ENCODE data around the gene APOA4. TPM values are rescaled to one million over a fixed set of nuclear protein-coding genes. Genes with fewer than 3 reads are reported as not detected.

Gene APOA4
- total and polyA plus RNA-seq, 2 of the 13 experiments (the other 11 are each of a cell fraction or from before 2014, with no cell fraction given) = 3.8 to 7.2 TPM

DNA sequence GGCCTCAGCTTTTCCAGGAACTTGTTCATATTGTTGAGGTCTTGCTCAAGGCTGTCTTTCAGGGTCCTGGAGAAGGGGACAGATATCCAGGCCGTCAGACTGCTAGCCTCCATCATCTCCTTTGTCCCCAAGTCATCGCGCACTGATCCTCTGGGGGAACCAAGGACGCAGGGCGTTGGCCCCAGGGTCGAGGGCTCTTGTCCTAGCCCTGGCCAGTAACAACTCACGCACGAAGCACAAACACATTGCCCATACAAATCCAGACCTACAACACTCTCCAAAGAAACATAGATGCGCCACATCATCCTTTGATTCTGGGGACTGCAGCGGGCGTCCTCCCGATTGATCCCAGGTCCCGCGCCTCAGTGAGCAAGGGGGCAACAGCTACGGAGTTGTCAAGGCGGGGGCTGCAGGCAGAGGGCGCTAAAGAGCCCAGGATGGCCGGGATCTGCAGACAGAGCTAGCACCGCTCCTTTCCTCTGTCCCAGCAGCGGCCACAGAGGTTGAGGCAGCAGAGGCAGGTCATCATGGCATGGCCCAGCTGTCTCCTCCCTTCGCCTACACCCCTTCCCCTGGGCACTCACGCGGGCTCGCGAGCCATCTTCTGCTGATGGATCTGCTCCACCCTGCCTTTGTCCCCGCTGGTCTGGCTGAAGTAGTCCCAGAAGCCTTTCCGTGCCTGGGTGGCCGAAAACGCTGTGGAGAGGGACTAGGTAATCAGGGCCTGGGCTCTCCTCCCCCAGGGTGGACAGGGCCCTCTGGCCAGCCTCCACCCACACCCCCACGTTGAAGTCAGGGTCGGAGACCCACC, 31.9 kb downstream of the APOA4 start (continued):
- TF ChIP-seq ARID4A (CRISPR knock-in tag; IDR thresholded peaks at IDR 0.05; ENCODE audit: borderline replicate concordance) (peak; percentile 79), ZNF484 (CRISPR knock-in tag; IDR thresholded peaks at IDR 0.05; ENCODE audit: borderline replicate concordance, low read depth) (no peak), STAT5B (CRISPR knock-in tag; IDR thresholded peaks at IDR 0.05) (no peak), ZNF260 (CRISPR knock-in tag; IDR thresholded peaks at IDR 0.05; ENCODE audit: borderline replicate concordance, low read depth) (no peak), KDM6A (CRISPR knock-in tag; IDR thresholded peaks at IDR 0.05; ENCODE audit: low read depth) (no peak), HDAC2 (CRISPR knock-in tag; IDR thresholded peaks at IDR 0.05) (peak; percentile 56), RXRA (CRISPR knock-in tag; IDR thresholded peaks at IDR 0.05) (no peak), HDAC1 (CRISPR knock-in tag; IDR thresholded peaks at IDR 0.05) (peak; percentile 61), RFXAP (CRISPR knock-in tag; IDR thresholded peaks at IDR 0.05; ENCODE audit: borderline replicate concordance) (peak; percentile 54; the same call in 1 of the 2 replicates), BORCS8-MEF2B (CRISPR knock-in tag; IDR thresholded peaks at IDR 0.05) (peak; percentile 82), PBX3 (CRISPR knock-in tag; IDR thresholded peaks at IDR 0.05; ENCODE audit: borderline replicate concordance) (no peak), ZNF616 (CRISPR knock-in tag; IDR thresholded peaks at IDR 0.05; ENCODE audit: low read depth) (no peak; the same call in 1 of the 2 replicates), ZNF501 (CRISPR knock-in tag; IDR thresholded peaks at IDR 0.05) (peak; percentile 45; the same call in 1 of the 2 replicates), HOXA7 (CRISPR knock-in tag; IDR thresholded peaks at IDR 0.05) (no peak), ZNF563 (CRISPR knock-in tag; IDR thresholded peaks at IDR 0.05) (peak; percentile 51; the same call in 1 of the 2 replicates), BRCA1 (CRISPR knock-in tag; IDR thresholded peaks at IDR 0.05) (no peak; the same call in 1 of the 2 replicates), GATA4 (IDR thresholded peaks at IDR 0.05; ENCODE audit: borderline replicate concordance, low read depth) (no peak)
- TF ChIP-seq, protein P1, sequence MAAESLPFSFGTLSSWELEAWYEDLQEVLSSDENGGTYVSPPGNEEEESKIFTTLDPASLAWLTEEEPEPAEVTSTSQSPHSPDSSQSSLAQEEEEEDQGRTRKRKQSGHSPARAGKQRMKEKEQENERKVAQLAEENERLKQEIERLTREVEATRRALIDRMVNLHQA (CRISPR knock-in tag; IDR thresholded peaks at IDR 0.05) = no peak
- TF ChIP-seq, protein P2, sequence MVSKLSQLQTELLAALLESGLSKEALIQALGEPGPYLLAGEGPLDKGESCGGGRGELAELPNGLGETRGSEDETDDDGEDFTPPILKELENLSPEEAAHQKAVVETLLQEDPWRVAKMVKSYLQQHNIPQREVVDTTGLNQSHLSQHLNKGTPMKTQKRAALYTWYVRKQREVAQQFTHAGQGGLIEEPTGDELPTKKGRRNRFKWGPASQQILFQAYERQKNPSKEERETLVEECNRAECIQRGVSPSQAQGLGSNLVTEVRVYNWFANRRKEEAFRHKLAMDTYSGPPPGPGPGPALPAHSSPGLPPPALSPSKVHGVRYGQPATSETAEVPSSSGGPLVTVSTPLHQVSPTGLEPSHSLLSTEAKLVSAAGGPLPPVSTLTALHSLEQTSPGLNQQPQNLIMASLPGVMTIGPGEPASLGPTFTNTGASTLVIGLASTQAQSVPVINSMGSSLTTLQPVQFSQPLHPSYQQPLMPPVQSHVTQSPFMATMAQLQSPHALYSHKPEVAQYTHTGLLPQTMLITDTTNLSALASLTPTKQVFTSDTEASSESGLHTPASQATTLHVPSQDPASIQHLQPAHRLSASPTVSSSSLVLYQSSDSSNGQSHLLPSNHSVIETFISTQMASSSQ (IDR thresholded peaks at IDR 0.05; ENCODE audit: low read depth) = no peak
- TF ChIP-seq, protein P2 (CRISPR knock-in tag; IDR thresholded peaks at IDR 0.05; ENCODE audit: borderline replicate concordance) = no peak

Data from HepG2 (cell line).